ENCODE results near the gene YDJC. TPM values are rescaled to one million over a fixed set of nuclear protein-coding genes. Genes with fewer than 3 reads are reported as not detected.

The YDJC gene
- total RNA-seq, 2 donors from 2014 or later: 15.2 to 20.5 TPM

DNA sequence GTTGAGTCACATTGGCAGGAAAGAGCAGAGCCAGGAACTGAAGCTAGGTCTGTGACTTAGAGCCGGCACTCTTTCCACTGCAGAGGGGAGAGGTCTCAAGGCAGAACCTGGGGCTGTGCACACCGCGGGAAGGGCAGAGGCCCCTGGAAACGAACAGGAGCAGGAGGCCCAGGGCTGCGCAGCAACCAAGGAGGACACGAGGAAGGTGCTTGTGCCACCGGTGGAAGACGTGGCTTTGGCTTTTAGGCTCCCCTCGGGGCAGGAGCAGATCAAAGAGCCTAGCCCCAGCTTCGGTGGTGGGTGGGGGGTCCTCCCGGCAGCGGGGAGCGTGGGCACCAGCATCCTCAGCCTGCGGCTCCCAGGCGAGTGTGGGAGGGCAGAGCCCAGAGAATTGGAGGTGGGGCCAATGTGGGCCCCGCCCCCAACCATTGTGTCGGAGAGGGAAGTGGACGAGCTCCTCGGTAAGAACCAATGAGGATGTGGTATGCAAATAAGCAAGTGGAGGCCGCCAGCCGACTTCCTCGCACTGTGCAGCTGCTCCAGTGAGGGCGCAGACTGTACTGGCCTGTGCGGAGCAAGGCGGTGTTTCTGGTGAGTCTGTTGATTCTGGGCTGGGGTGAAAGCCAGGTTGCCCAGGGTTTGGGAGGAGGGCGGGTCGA, 2.5 kb upstream of the YDJC start, which contains the start of gene CCDC116:
CCDC116 (plus strand) TSS at position 524 of the 659 bp plus-strand sequence. CDS start 422 bp downstream, outside the sequence.
- no peak for DNase-seq (ENCODE audit: low spot score)

GRCh38 chr22:21631025-21631424, 1.2 kb upstream of the YDJC start:
- Histone ChIP-seq H3K36me3 (no peaks in the 10 kb centered on the region), H3K9me3 (no peaks in the 10 kb centered on the region), H3K27me3 (no peaks in the 10 kb centered on the region), H3K4me3 (no peak overlapping the region), H3K27ac (no peak overlapping the region), H3K4me1 (peaks cover 0 to 11% of the 10 kb centered on the region in 2 donors)
- TF ChIP-seq CTCF (IDR thresholded peaks at IDR 0.05): no peak
- DNase-seq (ENCODE audit: low spot score): no peak

More for the DNA sequence above, 2.5 kb upstream of the YDJC start, which contains the start of gene CCDC116:
- no peaks in the 10 kb centered on the region for H3K27me3 ChIP-seq
- no peak within 1 kb of the TSS for H3K4me3 ChIP-seq
- H3K9me3 ChIP-seq: no peaks in the 10 kb centered on the region
- H3K36me3 ChIP-seq: no peaks in the 10 kb centered on the region
- H3K27ac ChIP-seq: no peak within 1 kb of the TSS
- no peak for TF ChIP-seq CTCF (IDR thresholded peaks at IDR 0.05)
- peaks cover 0 to 11% of the 10 kb centered on the region in 2 donors for H3K4me1 ChIP-seq

- Histone ChIP-seq H3K27me3 (no peaks in the 10 kb centered on the region), H3K27ac (peak overlapping the region; percentile 71 to 79), H3K9me3 (no peaks in the 10 kb centered on the region), H3K4me3 (peak overlapping the region; percentile 66 to 89), H3K4me1 (peaks cover 0 to 30% of the 10 kb centered on the region in 2 donors), H3K36me3 (peaks cover 1% of the 10 kb centered on the region)
- TF ChIP-seq CTCF (IDR thresholded peaks at IDR 0.05): no peak
- DNase-seq (ENCODE audit: low spot score): no peak
Observed at GRCh38 chr22:21628386-21629254, 1.2 kb downstream of the YDJC start.

DNA sequence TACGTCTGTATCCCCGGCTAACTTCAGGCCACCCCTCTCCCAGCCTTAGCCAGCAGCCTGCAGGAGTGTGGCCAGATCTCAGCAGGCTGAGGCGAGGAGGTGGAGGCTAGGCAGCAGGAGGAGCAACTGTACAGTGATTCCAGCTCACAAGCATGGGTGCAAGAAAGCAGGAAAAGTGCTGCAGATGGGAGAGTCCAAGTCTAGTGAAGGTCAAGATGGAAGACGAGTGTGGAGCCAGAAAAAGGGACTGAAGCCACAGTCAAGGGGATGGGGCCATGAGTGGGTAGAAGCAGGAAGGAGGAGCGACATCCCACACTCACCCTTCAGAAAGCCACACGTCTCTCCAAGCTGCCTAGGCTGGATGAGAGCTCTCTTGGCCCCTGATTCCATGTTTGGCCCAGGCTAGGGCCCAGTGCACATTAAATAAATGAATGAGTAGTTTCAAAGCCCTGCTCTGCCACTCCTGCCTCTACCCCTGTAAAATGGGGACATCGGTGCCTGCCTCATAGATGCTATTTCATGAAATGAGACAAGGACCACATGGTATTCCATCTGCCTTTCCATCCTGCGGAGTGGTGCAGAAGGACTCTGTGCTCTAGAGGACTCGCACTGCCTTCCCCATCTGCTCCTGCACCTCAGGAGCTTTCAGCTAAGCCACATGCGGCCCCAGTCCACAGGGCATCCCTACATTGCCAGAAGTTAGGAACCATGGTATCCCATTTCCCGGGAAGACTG, 2.9 kb downstream of the YDJC start:
- no peak for TF ChIP-seq CTCF (IDR thresholded peaks at IDR 0.05)
- H3K4me1 ChIP-seq: peaks cover 0 to 44% of the 10 kb centered on the region in 2 donors
- H3K36me3 ChIP-seq: peaks cover 7% of the 10 kb centered on the region
- no peaks in the 10 kb centered on the region for H3K9me3 ChIP-seq
- no peak overlapping the region for H3K4me3 ChIP-seq
- no peak for DNase-seq (ENCODE audit: low spot score)
- no peaks in the 10 kb centered on the region for H3K27me3 ChIP-seq
- no peak overlapping the region for H3K27ac ChIP-seq

- Histone ChIP-seq H3K27ac (no peak overlapping the region), H3K27me3 (no peaks in the 10 kb centered on the region), H3K4me1 (peaks cover 0 to 45% of the 10 kb centered on the region in 2 donors), H3K9me3 (no peaks in the 10 kb centered on the region), H3K4me3 (no peak overlapping the region), H3K36me3 (peaks cover 7% of the 10 kb centered on the region)
- TF ChIP-seq CTCF (IDR thresholded peaks at IDR 0.05): no peak
- DNase-seq (ENCODE audit: low spot score): no peak
Observed at GRCh38 chr22:21626073-21626734, 3.6 kb downstream of the YDJC start.

Measured in right atrium auricular region (tissue), 2 donors.